NCI-H1930 (cell line): Measurements from ENCODE around the gene CFAP46.
"Not testable (repeated sequence)": the region's sequence is repeated elsewhere in the genome, so short reads cannot be mapped to it uniquely, and the experiment has no call there.

Experiments used
- DNase-seq, 2 experiments: peaks; one replicate each; lab custom pipeline; 2025; lab: John Stamatoyannopoulos, UW

The CFAP46 gene

DNA sequence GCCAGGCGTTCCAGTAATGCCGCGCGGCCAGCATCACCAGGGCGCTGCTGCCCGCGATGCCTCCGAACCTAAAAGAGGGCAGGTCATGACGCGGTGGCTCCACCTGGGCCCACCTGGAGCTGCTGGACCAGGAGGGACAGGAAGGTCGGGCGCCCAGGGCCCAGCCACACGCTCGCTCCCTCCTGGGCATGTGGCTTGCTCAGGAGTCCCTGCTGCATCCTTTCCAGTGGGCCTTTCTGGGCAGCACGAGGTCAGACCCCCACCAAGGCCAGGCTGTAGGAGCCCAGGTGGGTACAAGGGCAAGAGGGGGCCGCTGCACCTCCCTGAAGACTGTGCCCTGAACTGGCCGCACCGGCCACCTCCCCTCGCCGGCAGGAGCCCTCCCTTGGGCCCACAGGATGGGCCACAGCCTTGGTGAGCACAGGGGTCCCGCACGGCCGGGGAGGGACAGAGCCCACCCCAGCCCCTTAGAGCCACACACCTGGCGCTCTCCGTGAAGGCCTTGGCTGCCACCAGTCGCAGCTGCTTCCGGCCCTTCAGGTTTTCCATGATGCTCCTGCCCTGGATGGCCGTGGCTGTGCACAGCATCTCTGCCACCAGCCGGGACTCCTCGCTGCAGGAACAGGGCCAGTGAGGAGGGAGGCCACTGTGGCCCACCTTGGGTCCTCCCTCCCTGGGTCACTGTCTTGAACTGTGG, 43.2 kb downstream of the CFAP46 start:
- DNase-seq = no peak

DNA sequence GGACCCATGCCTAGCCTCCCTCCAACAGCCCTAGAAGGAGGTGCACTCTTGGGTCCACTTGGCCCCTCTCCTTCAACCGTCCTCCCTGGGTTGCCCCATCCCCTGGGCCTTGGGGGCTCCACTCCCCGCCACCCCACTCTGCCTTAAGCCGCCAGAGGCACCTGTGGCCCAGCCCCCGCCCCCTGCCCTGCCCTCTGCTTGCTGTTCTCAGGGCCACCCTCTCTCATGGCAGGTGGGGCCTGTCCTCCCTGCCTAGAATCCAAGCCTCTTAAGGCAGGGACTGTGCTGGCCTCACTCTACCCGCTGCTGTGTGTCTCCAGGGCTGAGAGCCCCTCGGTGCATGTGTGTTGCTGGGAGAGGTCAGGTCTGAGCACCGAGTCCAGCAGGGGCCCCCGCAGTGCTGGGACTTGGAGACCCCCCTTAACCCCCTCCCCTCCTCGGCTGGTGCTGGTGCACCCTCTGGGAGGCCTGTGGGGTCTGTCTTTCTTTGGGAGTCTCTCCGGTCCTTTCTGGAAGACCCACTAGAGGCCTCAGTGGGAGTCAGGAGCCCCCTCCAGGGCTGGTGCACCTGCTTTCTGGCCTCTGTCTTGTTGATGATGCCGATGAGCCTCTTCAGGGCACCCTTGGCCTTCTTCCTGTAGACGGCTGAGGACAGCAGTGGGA, 43.8 kb downstream of the CFAP46 start:
- no peak for DNase-seq

DNA sequence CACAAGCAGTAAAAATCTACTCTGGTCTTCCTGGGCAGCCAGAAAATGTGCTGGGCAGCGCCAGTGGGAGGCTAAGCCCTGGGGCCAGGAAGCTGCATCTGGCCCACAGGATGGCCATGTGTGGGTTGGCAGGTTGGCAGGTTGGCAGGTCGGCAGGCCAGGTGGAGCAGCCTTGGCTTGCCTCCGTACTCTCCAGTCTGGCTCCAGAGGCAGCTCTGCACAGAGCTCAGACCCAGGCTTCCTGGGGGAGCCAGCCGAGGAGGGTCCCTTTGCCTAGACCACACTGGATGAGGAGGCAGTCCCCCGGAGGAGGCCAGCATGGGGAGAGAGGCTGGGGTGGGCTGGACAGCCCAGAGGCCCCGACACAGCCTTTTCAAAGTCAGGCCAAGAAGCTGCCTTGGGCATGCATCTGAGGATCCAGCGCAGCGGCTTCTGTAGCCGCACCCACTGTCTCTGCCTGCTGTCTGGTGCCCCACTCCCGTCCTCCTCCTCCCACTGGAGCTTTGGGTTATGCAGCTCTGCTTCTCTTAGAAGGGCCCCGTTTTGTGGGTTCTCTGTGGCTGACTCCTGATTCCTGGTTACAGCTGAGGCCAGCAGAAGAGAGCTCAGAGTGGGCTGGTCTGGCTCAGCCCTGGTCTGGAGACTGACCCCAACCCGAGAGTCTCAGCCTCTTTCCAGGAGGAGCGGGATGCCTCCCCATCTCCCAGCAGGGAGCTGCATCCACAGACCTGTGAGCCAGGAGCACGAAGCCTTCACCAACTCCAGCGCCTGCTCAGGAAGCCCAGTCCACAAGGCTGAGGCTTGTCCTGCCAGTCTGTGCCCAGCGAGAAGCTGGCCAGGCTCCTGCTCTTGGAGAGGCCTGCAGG, 44.6 kb downstream of the CFAP46 start:
- DNase-seq = no peak

DNA sequence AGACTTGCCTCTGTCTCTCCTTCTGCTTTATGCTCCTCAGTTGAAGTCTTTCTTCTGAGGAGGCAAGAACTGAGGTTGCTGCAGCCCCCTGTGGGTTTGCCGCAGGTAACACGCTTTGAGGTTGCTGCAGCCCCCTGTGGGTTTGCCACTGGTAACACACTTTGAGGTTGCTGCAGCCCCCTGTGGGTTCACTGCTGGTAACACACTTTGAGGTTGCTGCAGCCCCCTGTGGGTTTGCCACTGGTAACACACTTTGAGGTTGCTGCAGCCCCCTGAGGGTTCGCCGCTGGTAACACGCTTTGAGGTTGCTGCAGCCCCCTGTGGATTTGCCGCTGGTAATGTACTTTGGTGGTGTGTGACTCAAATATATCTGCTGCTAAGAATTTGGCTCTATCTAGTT, 48.6 kb downstream of the CFAP46 start:
- DNase-seq = not testable (repeated sequence)

DNA sequence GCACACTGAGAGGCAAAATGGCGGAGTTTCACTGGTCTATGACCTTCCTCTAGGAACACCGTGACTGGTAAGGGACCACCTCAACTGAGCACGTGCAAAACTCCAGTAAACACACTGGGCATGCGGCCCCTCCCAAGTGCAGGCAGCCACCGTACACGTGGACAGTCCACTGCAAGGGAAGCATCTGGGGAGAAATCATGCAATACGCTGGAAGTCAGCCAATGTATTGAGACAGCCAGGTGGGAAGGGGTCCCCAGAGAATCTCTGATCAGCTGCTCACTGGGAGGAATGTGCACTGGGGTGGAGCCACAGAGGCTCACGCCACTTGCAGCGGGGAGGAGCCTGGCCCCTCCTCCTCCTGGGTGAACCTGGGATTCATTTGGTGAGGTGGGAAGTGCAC, 49.3 kb downstream of the CFAP46 start:
- DNase-seq = no peak

DNA sequence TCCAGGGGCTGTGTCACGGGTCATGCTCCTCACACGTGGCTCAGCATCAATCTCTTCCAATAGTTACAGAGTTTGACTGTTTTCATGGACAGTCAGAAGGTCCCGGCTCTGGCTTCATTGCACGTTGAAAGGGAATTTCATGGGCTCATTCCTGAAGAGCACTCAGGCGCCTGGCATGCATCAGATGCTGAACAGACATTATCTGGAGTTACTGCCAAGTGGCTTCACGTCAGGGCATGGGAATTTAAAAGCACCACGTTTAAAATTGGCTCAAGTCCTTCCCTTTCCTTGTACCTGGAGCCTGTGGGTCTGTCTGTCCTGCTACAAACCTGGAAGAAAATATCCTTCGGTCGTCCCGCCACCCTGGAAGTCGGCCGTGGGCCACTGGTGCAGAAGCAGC, 50.4 kb downstream of the CFAP46 start:
- DNase-seq = no peak

DNA sequence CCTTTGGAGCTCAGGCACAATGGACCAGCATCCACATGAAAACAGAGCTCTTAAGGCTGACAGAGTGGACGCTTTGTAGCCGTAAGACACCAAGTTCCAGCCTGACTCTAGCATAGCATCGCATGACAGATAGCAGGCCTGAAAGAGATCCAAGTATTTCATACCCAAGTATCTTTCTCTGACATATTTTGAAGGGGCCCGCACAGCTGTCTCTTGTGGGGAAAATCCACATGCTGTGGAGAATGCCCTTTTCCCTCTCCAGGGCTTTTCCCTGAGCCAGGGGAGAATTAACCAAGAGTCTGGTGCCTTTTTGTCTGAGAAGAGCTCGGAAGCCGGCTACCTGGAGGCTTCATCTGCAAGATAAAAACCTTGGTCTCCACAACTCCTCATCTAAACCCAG, 51.0 kb downstream of the CFAP46 start:
- DNase-seq = no peak

DNA sequence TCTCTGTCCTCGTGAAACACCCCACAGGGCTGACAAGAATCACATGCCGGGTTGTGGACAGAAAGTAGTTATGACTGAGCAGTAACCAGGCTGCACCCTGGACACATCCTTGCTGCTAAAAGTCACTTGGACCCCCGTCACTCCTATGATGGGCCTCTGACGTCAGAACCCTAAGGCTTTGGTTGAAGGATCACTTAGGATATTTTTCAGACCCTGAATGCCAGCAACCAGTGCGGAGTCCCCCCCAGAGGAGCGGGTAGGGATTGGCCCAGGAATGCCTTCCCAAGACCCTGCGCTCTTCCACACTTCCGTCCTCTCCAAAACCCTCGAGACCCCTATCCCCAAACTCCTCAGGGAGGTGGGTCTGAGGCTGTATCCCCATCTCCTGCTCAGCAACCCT, 52.1 kb downstream of the CFAP46 start:
- DNase-seq = no peak

DNA sequence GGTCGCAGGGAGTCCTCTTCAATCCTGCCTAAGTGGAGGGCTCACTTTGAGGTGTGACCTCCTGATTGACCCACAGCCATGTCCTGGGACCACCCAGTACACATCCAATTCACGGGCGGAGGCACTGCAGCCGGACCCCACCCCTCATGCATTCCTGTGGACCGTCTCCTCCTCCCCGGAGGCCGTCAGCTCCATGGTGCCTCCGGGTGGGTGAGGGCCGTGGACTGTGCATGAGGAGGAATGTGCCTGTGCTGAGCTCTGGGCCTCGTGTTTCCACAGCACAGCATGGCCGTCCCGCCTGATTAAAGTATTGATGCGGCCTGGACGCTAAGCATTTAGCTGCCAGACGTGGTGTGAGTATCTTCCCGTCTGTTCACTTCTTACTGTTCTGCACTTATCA, 52.8 kb downstream of the CFAP46 start:
- no peak for DNase-seq

DNA sequence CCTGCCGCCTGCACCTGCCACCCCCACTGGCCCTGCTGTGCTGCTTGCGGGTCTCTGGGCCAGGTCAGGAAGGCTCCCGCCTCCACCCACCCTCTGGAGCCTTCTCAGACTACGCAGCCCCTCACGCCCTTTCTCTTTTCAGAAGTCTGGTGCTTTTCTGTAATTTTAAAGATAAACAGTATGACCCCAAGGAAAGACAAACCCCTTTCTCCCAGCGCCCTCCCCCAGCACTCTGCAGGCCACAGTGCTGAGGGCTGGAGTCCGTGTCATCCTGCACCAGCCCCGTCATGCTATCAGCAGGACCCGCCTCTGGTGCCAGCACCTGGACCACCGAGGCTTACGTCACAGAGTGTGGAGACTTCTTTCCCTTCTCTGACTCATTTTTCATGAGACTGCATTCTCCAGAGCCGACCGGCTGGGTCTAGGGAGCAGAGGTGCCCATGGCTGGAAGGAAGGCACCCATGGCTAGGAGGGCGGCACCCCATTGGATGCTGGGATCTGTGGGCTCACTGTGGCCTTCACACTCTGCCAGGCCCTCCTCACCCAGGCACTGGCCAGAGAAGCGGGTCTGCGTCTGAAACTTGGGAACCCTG, 53.4 kb downstream of the CFAP46 start:
- no peak for DNase-seq

DNA sequence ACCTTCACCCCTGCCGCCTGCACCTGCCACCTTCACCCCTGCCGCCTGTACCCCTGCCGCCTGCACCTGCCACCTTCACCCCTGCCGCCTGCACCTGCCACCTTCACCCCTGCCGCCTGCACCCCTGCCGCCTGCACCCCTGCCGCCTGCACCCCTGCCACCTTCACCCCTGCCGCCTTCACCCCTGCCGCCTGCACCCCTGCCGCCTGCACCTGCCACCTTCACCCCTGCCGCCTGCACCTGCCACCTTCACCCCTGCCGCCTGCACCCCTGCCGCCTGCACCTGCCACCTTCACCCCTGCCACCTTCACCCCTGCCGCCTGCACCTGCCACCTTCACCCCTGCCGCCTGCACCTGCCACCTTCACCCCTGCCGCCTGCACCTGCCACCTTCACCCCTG, 53.9 kb downstream of the CFAP46 start:
- DNase-seq = not testable (repeated sequence)

DNA sequence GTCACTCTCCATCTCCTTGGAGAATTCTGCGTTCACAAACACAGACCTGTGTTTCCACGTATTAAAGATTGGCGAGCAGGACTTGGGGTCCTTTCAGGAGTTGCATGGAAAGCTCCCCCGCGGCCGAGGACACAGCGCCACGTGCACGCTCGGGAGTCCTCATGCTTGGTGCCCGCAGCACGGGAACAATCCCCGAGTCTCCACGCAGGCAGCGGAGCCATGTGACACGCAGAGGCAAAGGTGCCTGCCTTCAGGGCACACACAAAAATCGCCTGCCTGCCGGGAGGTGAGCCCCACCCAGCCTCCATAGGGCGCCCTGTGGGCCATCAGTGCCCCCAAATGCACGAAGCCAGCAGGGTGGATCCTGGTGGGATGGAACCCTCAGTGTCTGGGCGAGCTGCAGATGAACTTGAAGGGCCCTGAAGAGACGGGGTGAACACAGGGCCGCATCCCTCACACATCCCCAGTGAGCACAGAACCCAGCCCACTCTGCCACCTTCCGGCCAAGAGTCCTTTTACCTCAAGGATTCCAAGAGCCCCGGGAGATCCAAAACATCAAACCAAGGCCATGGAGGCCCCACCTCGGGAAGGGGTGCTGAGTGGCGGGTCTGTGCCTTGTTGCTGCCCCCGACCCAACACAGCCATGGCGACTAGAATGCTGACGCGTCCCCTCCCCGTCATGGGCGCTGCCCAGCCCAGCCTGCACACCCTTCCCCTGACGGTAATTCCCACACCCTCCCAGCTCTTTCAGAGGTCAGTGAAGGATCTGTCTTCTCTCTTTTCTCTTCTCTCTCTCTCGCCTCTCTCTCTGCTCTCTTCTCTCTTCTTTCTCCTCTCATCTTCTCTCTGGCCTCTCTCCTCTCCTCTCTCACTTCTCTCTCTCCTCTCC, 55.9 kb downstream of the CFAP46 start:
- DNase-seq = no peak

DNA sequence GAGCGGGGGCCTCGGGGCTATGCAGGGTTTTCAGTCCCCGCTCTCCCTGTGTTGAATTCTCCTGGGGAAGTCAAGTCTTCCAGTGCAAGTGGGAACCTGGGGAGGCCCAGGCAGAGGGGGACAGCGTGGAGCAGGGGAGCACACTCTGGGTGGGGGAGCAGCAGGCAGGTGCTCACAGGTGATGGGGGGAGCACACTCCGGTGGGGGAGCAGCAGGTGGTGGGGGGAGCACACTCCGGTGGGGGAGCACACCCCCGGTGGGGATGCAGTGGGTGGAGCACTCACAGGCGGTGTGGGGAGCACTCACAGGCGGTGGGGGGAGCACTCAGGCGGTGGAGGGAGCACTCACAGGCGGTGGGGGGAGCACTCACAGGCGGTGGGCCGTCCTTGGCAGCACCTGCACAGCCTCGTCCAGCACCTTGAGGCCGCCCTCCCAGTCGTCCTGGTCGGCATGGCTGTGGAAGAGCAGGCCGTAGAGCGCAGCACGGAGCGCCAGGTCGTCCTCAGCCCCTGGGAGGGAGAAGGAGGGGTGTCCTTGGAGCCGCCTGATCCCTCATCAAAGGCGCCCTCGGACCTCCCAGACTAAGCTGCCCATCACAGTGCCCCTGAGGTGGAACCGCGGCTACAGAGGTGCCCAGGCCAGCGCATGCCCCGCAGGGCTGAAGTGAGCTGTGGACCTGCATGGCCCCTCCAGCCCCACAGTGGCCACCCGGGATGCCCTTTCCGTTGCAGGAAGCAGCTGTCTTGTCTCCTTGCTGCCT, 56.7 kb downstream of the CFAP46 start:
- DNase-seq = no peak

DNA sequence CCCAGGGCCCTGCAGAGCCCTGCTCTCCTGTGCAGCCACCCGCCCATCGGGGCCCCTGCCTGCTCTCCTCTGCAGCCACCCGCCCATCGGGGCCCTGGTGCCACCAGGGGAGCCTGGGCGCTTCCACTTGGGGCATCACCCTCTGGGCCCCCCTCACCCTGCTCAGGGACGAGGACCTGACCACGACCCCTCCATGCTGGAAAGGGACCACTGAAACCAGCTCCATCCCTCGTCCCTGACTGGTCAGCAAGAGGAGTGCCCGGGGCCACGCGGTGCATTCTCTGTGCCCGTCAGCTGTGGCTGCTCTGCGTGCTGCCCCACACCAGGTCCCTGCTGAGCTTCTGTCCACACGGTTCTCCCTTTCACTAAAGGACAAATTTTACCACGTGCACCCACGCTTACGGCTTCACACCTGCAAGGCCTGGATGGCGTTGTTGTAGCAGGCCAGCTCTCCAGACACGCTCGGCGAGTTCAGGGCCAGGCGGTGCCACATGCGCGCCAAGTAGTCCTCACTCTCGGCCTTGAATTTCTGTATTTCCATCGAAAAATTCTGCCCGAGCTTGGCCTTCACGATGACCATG, 57.6 kb downstream of the CFAP46 start:
- DNase-seq = no peak

DNA sequence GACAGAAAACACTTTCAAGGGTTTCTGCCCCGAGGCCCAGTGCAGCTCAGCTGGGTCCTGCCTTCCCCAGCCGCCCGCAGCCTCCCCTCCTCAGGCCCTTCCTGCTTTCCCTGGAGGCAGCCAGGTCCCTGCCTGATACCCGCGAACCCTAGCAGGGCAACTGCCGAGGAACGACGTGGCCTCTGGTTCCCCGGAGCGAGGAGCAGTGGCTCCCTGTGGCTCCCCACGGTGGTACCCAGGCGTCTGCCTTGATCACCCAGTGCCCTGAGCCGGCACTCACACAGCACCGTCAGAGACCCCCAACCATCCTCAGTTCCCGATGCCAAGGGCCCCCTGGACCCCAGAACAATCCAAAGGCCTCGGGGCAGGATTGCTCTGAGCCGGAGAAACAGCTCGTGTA, 58.3 kb downstream of the CFAP46 start:
- no peak for DNase-seq

DNA sequence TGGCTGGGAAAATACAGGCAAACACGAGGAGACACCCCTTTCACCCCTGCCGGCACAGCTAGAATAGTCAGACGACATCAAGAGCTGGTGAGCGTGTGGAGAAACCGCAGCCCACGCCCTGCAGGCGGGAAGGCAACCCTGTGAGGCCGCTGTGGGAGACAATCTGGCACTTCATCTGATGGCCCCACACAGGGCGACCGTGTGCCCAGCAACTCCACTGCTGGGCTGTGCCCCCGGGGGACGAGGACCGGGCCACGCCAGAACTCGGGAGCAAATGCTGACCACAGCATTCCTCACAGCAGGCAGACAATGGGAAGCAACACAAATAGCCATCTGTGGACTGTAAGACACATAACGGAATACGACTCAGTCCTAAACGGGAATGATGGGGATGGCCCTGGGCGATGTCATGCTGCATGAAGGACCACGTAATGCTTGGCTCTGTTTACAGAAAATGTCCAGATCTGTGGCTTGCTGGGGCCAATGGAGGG, 58.9 kb downstream of the CFAP46 start:
- no peak for DNase-seq

DNA sequence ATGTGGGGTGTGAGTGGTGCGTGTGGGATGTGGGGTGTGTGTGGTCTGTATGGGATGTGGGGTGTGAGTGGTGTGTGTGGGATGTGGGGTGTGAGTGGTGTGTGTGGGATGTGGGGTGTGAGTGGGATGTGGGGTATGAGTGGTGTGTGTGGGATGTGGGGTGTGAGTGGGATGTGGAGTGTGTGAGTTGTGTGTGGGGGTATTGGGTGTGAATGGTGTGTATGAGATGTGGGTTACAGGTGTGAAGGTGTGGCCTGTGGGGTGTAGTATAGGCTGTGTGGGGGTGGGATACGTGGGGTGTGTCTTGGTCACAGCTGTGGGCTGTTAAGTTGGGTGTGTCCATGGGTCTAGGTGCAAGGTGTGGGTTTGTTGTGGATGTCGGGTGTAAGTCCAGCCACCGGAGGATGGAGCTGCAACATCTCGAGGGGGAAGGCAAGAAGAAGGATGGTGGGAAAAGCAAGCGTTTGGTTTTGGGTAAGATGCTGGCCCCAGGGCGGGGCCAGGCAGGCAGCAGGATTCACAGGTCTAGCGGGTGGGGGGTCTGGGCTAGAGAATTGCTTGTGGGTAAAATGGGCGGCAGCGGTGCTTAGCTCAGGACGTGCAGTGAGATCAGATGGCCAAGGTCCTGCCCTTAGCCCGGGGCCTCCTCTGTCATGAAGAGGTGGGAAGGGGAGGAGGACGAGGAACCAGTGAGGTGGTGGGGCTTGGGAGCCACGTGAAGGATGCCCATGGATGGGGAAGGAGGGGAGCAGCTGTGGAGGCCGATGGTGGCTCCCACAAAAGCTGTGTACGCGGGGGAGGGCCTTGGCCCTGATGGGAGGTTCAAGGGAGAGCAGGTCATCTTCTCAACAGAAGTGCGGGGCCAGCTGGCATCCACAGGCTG, 60.1 kb downstream of the CFAP46 start:
- no peak for DNase-seq

DNA sequence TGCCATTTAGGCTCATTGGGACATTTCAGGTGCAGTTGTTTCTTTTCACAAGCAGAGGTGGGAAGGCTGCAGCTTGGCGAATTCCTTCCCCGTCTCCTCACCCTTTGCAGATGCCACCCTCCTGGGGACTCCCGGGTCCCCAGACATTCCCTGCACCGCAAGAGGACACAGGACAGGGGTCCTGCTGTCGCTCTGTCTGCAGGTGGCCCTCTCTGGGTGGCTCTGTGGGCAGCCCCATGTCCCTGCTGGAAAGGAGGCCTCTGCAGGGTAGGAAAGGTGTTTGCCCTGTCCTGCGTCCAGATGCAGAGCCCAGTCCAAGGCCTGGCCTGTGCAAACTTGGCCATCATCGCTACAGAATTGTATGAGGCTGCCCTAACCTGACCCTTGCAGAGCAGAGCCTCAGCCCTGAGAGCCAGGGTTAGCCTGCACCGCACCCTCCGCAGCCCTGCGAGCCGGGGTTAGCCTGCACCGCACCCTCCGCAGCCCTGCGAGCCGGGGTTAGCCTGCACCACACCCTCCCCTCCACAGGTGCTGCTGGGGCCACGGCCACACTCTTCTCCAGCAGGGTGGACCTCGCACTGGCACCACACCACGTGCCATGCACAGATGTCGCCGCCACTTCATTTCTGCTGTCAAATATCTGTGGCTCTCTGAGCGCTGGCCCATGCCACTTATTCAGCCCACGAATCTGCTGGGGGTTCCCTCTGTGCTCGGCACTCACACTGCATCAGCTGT, 61.0 kb downstream of the CFAP46 start:
- no peak for DNase-seq
